Stimulated activated CD4-positive, alpha-beta T cell treated with anti-CD3 and anti-CD28 coated beads, Interleukin-1b, Interleukin-23, amount 100 ng/mL, for 4 hours (primary cell): ENCODE data around the gene SFXN3.
"Not testable (repeated sequence)": the region's sequence is repeated elsewhere in the genome, so short reads cannot be mapped to it uniquely, and the experiment has no call there.

Source experiments
- DNase-seq, 2 donors: peaks; one replicate each; pipeline ENCODE4 v3.0.0-alpha.2; 2020; ENCODE audit warnings: low read depth in 2 of 2

SFXN3 gene

DNA sequence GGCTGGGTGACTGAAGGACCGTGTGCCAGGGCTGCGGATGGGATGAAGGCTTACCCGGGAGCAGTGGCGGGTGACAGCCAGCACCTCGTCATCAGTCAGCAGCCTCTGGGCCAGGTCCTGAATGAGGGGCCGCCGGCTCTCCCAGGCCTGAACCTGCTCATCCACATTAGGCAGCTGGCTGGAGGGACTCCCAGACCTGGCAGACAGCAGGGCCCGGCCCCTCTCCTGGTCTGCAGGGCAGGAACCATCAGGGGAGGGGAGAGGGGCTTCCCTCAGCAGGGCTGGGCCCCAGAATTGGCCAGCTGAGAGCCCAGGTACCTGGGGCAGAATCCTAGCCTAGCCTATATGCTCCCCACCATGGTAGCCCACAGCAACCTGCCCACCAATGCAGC is 15.5 kb upstream of the SFXN3 start:
- DNase-seq = no peak

DNA sequence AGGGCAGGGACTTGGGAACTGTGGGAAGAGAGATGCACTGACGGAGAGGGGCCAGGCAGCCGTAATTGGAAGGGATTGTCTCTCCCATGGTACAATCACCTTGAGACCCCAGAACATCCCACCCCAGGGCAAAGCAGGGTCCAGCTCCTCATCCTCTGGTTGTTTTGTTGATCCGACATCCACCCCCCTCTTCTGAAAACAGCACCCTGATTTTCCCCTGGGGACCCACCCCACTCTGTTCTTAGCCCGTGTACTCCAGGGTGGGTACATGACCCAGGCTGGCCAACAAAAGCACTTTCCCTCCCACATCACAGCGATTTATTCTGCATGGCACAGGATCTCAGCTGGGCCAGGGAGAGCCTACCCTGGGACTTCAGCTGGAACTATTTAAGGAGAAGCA is 14.2 kb upstream of the SFXN3 start:
- no peak for DNase-seq

DNA sequence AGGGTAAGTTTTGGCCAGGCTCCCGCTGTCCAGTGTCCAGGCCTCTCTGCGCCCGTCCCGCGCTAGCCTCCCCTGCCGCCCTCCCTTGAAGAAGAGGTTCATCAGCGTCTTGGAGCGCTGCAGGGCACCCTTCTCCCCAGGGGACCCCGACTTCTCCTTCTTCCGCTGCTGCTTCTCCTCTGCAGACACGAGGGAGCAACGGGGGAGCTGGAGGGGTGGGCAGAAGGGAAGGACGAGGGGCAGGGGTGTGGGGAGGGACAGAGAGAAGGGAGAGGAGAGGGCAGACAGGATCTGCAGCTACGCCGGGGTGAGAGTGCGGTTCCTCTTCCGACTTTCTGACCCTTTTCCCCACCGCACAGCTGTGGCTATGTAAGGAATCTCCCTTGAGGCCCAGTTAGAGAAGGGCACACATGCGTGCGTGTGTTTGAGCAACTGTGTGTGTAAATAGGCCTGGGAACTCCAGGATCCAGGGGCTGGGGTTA is 12.9 kb upstream of the SFXN3 start:
- DNase-seq = no peak

DNA sequence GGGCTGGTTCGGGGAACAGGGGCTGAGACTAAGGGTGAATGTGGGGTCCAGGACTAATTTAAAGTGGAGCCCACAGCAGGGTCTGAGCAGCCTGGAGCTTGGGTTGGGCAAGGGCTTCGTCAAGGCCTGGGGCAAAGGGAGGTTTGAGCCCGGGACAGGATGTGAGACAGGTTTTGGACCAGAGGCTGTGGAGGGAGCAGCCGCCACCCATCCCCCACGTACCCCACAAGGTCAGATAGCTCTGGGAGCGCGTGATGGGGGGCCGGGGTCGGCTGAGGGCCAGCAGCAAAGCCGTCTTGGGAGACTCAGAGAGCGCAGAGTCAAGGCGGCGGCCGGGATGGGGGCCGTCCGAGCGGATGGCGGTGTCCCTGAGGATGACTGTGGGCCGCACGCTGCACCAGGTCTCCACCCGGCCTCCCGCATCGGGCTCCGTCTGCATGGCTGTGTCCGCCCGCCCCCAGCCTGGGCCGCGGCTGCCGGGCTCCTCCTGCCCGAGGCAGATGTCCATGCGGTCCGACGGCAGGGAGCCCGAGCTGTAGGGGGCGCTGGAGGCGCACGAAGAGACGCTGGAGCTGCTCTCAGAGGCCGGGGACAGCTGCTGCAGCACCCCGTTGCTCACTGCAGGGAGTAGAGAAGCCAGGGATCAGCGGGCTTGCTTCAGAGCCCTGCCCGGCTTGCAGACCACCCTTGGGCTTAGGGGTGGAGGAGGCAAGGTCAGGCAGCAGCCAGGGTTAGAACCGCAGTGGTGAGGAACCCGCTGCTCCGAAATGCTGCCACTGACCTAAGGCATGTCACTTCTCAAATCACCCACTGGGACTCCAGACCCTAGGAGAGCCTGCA is 12.2 kb upstream of the SFXN3 start:
- DNase-seq = peak; percentile 63 to 68

DNA sequence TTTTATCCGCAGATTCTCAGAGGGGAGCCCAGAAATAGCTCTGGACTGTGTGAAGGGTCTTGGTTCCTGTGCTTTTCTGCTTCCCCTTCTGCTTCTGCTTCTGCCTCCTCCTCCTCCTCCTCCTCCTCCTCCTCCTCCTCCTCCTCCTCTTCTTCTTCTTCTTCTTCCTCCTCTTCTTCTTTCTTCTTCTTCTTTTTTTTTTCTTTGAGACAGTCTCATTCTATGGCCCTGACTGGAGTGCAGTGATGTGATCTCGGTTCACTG is 11.7 kb upstream of the SFXN3 start:
- DNase-seq = no peak

DNA sequence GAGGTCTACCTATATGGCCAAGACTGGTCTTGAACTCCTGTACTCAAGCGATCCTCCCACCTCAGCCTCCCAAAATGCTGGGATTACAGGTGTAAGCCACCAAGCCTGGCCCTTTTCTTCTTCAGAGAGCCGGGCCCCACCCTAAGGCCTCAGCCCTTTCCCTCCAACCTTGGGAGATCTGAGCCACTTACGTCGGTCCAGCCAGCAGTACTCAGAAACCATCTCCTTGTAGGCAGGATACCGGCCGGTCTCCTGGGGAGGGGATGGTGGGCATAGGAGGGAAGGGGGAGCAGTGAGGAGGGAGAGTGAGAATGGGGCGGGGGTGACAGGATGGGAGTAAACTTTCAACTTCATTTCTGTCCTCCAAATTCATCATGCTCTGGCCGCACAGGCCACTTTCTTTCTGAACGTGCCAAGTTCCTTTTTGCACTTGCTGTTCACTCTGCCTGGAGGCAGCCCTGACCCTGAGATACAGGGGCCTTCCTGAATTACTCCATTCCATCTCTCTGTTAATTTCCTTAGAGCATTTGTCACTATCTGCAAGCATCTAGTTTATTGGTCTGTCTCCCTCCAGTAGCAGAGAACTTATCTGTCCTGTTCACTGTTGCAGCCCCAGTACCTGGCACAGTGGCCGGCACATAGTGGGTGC is 10.5 kb upstream of the SFXN3 start:
- no peak for DNase-seq

DNA sequence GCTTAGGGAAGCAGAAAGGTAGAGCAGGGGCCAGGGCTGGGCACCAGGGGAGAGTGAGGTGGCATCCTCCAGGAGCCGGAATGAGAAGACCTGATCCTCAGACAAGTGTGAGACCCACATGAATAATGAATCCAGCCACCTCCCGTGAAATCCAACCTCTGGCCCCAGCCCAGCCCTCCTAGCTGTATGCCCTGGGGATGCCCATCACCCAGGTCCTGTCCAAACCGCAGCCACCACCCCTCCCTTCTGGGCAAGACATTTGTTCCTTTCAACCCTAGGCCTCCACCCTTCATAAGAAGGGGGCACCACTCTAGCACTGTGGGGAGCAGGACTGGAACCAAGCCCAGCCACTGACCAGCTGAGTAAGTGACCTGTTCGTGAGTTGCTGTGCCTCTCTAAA is 9.8 kb upstream of the SFXN3 start:
- DNase-seq = no peak

DNA sequence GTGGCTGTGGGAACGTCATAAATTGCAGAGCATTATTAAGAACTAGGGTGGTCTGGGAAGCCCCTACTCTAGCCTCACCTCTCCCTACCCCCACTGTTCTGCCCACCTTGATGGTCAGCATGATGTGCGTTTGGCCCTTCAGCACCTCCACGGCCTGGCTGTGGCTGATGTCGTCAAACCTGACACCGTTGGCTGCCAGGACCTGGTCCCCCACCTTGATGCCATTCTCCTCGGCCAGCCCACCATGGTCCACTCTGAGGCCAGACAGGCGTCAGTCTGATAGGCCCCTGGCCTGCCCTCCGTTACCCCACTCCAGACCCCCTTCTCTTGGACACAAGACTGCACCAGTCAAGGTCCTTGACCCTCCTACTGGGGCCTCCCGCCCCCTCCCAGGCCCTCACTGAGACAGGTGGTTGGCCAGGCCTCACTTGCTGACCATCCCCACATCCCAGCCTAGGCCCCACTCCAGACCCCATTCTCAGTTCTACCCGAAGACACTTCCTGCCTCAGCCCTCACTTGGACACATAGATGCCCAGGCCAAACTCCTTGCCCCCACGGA is 9.3 kb upstream of the SFXN3 start:
- no peak for DNase-seq

DNA sequence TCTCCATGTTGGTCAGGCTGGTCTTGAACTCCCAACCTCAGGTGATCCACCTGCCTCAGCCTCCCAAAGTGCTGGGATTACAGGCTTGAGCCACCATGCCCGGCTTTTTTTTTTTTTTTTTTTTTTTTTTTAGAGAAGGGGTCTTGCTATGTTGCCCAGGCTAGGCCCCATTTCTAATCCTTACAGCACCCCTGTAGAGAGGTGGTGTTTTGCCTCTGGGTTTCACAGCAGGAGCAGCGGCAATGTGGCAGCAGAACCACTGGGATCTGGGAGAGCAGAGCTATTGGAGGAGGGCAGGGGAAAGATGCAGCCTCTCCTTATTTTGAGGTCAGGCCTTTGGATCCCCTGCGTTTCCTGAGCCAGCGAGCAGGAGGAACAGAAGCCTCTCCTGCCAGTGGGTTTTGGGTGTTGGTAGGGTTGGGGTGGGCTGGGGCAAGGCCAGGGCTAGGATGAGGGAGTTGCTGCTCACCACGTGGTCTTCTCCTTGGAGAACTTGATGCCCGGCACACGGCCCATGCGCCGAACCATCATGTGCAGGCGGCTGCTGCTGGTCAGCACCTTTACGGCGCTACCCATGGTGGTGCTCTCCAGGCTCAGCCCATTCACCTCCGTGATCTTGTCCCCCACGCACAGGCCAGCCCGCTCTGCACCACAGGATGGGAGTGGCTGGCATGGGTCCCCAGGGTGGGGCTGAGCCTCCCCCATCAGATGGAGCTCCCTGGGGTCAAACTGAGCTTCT is 7.9 kb upstream of the SFXN3 start:
- no peak for DNase-seq

DNA sequence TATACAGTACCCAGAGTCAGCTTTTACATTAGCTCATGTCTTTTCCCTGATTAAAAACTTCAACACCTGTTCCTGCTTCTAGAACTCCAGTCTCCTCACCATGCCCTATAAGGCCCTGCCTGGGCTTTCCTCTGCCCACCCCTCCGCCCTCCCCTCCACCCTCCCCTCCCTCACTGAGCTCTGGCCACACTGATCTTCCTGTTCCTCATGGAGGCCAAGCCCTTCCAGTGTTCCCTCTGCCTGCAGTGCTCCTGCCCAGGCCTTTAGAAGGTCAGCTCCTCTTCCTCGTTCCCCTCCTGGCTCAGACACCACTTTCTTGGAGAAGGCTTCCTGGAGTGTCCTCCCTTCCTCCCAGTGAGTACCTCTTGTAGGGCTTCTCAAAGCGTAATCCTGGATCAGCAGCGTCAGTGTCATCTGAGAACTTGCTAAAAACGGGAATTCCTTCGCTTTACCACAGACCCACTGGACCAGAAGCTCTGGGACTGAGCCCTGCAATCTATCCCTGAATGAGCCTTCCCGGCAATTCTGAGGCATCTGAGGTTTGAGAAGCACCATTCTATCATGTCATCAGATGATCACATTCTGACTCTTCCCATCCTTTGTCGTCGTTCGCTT is 3.8 kb upstream of the SFXN3 start:
- no peak for DNase-seq

DNA sequence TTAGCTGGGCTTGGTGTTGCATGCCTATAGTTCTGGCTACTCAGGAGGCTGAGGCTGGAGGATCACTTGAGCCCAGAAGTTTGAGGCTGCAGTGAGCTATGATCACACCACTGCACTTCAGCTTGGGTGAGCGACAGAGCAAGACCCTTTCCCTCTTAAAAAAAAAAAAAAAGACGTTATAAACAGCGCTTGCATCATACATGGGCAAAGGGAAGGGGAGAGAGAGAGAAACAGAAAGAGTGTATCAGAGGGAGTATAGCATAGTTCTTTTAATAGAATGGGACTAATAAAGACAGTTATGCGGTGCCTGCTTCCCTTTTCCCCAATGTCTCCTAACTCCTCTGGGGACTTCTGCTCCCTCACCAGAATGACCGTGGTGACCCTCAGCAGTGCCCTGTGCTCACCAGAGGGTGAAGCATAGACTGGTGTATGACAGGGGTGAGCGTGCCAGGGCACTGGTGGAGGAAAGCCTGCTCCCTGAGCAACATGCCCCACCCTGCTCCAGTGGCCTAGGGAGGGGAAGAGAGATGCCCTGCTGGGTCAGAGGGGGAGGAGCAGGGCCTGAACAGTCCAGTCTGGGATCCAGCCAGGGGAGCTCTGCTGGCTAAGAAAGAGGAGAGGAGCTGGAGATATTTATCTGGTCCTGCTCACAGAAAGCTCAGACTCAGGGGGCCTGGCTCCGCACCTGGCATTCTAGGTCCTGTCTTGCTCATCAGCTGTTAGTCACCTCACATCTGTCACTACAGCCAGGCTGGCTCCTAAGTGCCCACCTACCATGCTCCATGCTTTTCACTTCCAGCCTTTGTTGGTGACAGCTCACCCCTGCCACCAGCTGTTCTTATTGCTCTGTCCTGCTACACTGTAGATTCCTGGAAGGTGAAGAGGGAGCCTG is 2.3 kb upstream of the SFXN3 start:
- no peak for DNase-seq

DNA sequence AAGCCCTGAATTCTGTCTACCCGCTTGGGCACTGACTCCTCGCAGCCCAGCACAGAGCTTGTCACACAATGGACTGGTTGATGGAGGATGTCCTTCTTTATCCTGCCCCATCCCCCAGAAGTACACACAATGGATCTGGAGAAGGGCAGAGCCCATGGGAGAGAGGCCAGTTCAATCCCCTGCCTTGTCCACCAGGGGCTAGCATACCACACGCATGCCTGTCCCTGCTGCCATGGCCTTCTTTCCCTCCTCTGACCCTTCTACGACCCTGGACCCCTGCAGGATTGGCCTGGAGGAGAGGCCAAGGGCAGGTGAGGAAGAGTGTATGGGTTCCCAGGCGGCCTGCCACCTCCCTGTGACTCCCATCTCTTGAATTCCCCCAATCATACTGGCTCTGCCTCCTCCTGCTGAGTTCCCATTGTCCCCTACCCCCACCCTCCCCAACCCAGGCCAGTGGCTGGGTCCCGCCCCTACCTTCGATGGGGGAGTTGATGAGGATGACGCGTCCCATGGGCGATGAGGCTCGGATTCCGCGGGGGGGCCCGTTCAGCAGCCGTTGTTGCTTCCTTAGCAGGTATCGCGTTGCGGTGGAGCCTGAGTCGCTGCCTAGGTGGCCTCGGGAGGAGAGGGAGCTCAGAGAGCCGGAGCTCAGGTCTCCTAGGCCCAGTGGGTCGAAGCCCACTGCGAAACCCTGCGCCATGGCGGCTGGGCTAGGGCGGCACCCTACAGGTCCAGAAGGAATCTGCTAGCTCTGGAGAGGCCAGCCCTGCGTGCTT is 1.3 kb upstream of the SFXN3 start:
- DNase-seq = no peak

DNA sequence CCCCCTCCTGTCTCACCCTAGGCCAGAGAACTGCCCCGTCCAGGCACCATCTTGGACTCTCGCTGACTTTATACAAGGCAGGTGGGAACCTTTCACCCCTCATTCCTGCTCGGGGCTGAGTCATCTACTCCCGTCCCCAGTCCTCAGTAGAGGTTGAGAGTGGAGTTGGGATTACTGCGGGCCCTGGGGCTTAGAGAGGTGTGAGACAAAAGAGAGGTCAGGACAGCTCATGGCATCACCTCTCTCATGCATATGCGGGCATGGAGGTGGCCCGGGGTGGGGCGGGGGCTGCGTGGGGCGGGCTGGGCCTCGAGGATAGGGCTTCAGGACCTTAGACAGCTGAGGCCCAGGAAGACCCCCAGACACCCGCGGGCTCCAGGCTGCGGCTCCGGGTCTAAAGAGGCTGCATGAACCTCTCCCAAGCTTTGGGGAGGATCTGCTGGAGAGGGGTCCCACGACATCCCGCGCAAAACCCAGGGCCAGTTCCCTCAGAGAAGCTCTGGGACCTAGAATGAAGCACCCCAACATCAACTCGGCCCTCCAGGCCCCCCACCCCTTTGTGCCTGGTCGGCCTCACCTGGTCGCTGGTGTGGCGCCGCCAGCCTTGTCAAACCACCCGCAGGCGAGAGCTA is 422 bp upstream of the SFXN3 start:
- DNase-seq = no peak

DNA sequence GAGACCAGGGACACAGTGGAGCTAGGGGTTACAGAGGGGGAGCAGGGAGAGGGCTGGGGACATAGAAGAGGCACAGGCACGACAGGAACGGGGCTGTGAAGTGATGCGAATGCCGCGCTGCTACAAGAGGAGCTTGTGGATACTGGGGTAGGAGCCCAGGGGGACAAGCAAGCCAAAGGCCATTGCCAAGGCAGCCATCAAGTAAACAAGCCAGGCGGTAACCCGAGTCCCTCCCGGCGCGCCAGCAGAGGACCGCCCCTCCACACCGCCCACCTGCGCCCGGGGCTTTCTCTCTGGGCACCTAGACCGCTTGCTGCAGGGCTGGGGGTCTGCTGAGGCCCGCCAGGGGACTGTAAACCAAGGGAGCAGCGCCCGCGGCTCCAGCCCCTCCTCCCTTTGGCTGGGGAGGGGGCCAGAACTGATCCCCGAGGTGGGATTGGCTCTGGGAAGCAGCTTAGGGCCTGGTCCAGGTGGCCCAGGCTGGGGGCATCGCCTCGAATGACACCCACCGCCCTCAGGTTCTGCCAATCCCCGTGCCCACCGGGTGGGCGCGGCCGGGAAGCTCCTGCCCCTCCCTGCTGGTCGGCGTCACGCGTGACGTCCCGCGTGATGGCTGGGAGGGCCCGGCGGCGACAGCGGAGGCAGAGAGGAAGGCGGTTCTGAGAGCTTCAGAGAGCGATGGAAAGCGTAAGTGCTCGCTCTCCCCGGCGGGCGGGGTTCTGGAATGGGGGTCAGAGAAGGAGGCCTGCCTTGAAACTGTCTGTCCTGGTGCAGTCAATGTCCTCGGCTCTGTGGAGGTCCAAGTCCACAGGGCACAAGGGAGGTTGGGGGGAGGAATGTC is 982 bp downstream of the SFXN3 start:
- peak; percentile 57 to 60 for DNase-seq

DNA sequence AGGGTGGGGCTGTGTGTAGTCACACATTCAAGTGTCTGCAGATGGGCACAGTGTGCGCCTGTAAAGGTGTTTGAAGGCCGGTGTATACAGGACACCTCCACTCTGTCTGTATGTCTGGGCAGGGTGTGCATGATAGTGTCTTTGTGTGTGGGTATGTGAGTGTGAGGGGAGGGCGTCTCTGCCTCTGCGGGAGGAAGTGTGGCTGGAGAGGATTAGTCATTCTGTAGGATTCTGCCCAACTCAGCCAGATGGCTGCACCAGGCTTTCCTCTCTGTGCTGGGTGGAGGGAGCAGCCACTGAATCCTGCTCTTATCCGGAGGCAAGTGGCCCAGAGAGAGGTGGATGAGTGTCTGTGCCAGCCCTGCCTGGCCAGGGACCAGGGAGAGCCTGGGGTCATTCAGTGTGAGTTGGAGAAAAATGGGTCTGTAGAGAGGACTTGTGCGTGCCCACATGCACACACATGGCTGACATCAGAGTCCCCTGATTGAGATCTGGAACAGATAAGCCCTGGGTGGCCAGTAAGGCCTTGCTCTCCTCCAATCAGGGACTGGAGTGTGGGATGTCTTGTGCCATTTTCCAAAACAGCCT is 1.7 kb downstream of the SFXN3 start:
- DNase-seq = peak in 1 of 2 donors; percentile 53

DNA sequence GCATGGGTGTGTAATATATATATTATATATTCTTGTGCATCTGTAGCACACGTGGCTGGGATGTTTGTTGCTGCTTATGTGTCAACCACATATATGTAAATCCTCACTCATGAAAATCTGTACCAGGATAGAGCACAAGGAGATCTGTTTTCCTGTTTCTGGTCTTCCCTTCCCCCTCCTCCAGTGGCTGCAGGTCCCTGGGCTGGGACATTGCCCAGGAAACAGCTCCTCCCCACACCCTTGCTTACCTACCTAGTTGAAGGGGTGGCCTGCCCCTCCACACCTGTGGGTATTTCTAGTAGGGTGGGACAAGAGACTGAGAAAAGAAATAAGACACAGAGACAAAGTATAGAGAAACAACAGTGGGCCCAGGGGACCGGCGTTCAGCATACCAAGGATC is 2.2 kb downstream of the SFXN3 start:
- no peak for DNase-seq

DNA sequence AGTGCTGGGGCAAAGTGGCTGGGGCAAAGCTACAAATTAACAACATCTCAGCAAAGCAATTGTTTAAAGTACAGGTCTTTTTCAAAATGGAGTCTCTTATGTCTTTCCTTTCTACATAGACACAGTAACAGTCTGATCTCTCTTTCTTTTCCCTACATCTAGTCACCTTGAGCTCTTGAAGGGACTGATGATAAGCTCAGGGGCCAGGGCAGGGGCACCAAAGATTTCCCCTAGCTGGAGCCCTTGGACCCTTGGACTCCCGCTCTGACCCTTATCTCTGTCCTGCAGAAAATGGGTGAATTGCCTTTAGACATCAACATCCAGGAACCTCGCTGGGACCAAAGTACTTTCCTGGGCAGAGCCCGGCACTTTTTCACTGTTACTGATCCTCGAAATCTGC is 3.4 kb downstream of the SFXN3 start:
- DNase-seq = not testable (repeated sequence)

DNA sequence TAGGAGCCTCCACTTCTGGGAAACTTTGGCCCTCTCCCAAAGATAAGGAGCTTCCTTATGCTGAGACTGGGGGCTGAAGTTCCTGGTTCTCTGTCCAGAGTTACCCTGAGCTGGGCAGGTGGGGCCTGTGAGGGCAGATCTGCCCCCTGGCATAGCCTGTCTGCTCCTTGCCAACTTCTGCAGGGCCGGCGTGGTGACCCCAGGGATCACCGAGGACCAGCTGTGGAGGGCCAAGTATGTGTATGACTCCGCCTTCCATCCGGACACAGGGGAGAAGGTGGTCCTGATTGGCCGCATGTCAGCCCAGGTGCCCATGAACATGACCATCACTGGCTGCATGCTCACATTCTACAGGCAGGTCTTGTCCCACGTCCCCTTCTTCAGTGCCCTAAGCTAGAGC is 4.3 kb downstream of the SFXN3 start:
- no peak for DNase-seq
